Large intestine (tissue), 3 donors: ENCODE measurements around the gene HIGD2A. TPM values are rescaled to one million over a fixed set of nuclear protein-coding genes. Genes with fewer than 3 reads are reported as not detected.
"Not testable (repeated sequence)": the region's sequence is repeated elsewhere in the genome, so short reads cannot be mapped to it uniquely, and the experiment has no call there.

ENCODE experiments used
- DNase-seq, 2 donors: peaks; one replicate each; pipeline versions ENCODE4 v3.0.0 to v3.0.0-alpha.2; 2013
- H3K27ac ChIP-seq: one replicate; pipeline ENCODE4 v1.5.1; 2013; ENCODE audit warnings: low read length
- H3K27me3 ChIP-seq: 2 replicates; pipeline ENCODE4 v1.6.1; 2013; ENCODE audit warnings: low read length; ENCODE audit not compliant: control insufficient read depth, insufficient read depth
- H3K36me3 ChIP-seq: 2 replicates; pipeline ENCODE4 v1.6.1; 2013; ENCODE audit warnings: low read length; ENCODE audit not compliant: control insufficient read depth, insufficient read depth
- H3K4me1 ChIP-seq: one replicate; pipeline ENCODE4 v1.6.1; 2013; ENCODE audit warnings: low read length; ENCODE audit not compliant: control insufficient read depth, insufficient read depth
- H3K4me3 ChIP-seq: one replicate; pipeline ENCODE4 v1.5.1; 2013; ENCODE audit warnings: low read length
- H3K9me3 ChIP-seq: one replicate; pipeline ENCODE4 v1.6.1; 2013; ENCODE audit warnings: mild to moderate bottlenecking, low read depth, low read length, moderate library complexity; ENCODE audit not compliant: control insufficient read depth
- WGBS: methylation state at CpG from one replicate; pipeline ENCODE4 v1.1.5; 2013; ENCODE audit warnings: low lambda C conversion rate; ENCODE audit not compliant: insufficient coverage; 5-methylcytosine and 5-hydroxymethylcytosine counted together
- polyA plus RNA-seq: library from polyadenylated mRNA; unstranded; fragments of 120-200 nt; gene quantifications from one replicate; pipeline ENCODE4 v1.2.1, GENCODE V29; 2013

The HIGD2A gene
- polyA plus RNA-seq, 1 donor: 133 TPM

- H3K4me1 ChIP-seq: peaks cover 21% of the 10 kb centered on the region
- WGBS: no CpG with 5 or more reads among the region's 10 CpGs
- H3K4me3 ChIP-seq, H3K9me3 ChIP-seq, H3K27me3 ChIP-seq, DNase-seq, H3K27ac ChIP-seq: not testable (repeated sequence)
- peaks cover 50% of the 10 kb centered on the region for H3K36me3 ChIP-seq
Observed at GRCh38 chr5:176408252-176408573, 19.7 kb downstream of the HIGD2A start.

DNA sequence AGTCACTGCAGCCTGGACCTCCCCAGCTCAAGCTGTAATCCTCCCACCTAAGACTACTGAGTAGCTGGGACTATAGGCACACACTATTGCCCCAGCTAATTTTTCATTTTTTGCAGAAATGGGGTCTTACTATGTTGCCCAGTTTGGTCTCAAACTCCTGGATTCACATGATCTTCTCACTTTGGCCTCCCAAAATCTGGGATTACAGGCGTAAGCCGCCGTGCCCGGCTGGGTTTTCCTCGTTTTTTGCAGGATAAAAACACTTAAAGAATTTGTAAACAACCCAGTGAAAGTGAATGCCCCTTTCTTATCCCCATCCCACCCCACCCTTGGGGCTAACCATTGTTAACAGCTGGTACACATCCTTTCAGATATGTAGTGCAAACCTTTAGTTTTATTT lies 20.0 kb downstream of the HIGD2A start:
- peaks cover 51% of the 10 kb centered on the region for H3K36me3 ChIP-seq
- peaks cover 18% of the 10 kb centered on the region for H3K4me1 ChIP-seq
- H3K9me3 ChIP-seq: no peaks in the 10 kb centered on the region
- no peak overlapping the region for H3K4me3 ChIP-seq
- H3K27ac ChIP-seq: no peak overlapping the region
- DNase-seq: no peak
- WGBS: no CpG with 5 or more reads among the region's 5 CpGs
- H3K27me3 ChIP-seq: no peaks in the 10 kb centered on the region

GRCh38 chr5:176409765-176410164 lies 21.2 kb downstream of the HIGD2A start:
- no peaks in the 10 kb centered on the region for H3K9me3 ChIP-seq
- no peak overlapping the region for H3K4me3 ChIP-seq
- peaks cover 51% of the 10 kb centered on the region for H3K36me3 ChIP-seq
- DNase-seq: no peak
- H3K27ac ChIP-seq: no peak overlapping the region
- peaks cover 8% of the 10 kb centered on the region for H3K4me1 ChIP-seq
- no peaks in the 10 kb centered on the region for H3K27me3 ChIP-seq
- WGBS: 100% methylated on average over 1 of the region's 4 CpGs

GRCh38 chr5:176410486-176411180 lies 22.1 kb downstream of the HIGD2A start:
- no peak overlapping the region for H3K27ac ChIP-seq
- H3K4me1 ChIP-seq: peaks cover under 1% of the 10 kb centered on the region
- no CpG with 5 or more reads among the region's 5 CpGs for WGBS
- peaks cover 48% of the 10 kb centered on the region for H3K36me3 ChIP-seq
- H3K27me3 ChIP-seq: no peaks in the 10 kb centered on the region
- no peak for DNase-seq
- H3K9me3 ChIP-seq: no peaks in the 10 kb centered on the region
- no peak overlapping the region for H3K4me3 ChIP-seq

- no peaks in the 10 kb centered on the region for H3K9me3 ChIP-seq
- no peak for DNase-seq
- H3K36me3 ChIP-seq: peaks cover 28% of the 10 kb centered on the region
- no peaks in the 10 kb centered on the region for H3K27me3 ChIP-seq
- H3K4me1 ChIP-seq: peaks cover 12% of the 10 kb centered on the region
- no peak overlapping the region for H3K4me3 ChIP-seq
- H3K27ac ChIP-seq: no peak overlapping the region
- WGBS: no CpG with 5 or more reads among the region's 10 CpGs
Observed at GRCh38 chr5:176412517-176413254, 24.1 kb downstream of the HIGD2A start.

DNA sequence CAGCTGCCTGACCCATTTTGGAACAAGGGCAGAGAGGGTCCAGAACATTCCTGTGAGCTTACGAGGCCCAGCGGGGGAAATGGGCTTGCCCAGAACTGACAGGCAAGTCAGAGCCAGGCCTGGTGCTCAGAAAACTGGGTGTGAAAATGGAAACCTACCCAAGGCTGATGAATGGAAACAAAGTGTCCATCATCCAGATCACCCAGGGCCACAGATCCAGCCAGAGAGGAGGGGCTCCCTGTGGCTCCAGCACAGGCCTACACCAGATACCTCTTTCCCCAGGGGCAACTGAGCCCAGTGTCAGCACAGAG lies 24.7 kb downstream of the HIGD2A start:
- Histone ChIP-seq H3K27ac (no peak overlapping the region), H3K36me3 (peaks cover 24% of the 10 kb centered on the region), H3K4me3 (no peak overlapping the region), H3K9me3 (no peaks in the 10 kb centered on the region), H3K4me1 (peaks cover 17% of the 10 kb centered on the region), H3K27me3 (no peaks in the 10 kb centered on the region)
- no peak for DNase-seq
- no CpG with 5 or more reads among the region's 2 CpGs for WGBS

DNA sequence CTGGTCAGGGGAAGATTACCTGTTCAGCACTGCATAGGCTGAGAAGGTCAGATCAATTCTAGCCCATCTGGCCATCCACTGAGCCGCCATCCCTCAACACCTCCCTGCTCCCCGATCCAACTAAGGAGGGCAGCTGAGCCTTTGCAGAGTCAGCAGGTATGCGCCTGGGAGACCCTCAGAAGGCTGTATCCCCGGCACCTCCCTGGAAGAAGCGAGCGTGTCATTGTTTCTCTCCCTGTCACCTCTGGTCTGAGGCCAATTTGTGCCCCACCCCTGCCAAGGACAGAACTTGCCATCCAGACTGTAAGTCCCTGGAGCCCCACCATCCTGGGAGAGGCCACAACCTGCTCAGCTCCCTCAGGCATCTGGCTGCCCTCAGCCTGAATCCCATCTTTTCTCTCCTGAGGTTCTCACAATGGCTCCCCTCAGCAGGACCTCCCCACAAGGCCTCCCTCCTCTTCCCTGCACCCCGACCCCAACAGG lies 25.2 kb downstream of the HIGD2A start:
- no peaks in the 10 kb centered on the region for H3K27me3 ChIP-seq
- no CpG with 5 or more reads among the region's 7 CpGs for WGBS
- peaks cover 17% of the 10 kb centered on the region for H3K4me1 ChIP-seq
- peak overlapping the region; percentile 87 for H3K4me3 ChIP-seq
- H3K27ac ChIP-seq: no peak overlapping the region
- peaks cover 22% of the 10 kb centered on the region for H3K36me3 ChIP-seq
- DNase-seq: no peak
- H3K9me3 ChIP-seq: no peaks in the 10 kb centered on the region

DNA sequence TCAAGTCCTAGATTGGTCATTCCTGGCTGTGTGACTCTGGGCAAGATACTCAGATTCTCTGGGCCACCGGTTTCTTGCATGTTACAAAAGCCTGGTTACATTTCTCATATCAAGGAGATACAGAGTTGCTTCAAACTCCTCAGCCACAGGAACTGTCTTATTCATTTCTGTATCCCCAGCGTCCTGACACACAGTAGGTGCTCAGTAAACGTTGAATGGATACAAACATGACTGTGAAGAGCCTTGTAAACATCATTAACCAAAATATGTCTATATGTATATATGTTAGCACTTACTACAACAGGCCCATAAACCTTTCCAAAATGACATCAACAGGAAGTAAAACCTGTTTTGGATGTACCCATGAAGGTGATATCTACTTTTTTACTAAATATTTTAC lies 26.2 kb downstream of the HIGD2A start:
- Histone ChIP-seq H3K9me3 (no peaks in the 10 kb centered on the region), H3K36me3 (peaks cover 18% of the 10 kb centered on the region), H3K4me1 (peaks cover 17% of the 10 kb centered on the region), H3K27me3 (no peaks in the 10 kb centered on the region), H3K4me3 (peak overlapping the region; percentile 87), H3K27ac (no peak overlapping the region)
- 60% methylated on average over 2 of the region's 3 CpGs for WGBS
- no peak for DNase-seq

DNA sequence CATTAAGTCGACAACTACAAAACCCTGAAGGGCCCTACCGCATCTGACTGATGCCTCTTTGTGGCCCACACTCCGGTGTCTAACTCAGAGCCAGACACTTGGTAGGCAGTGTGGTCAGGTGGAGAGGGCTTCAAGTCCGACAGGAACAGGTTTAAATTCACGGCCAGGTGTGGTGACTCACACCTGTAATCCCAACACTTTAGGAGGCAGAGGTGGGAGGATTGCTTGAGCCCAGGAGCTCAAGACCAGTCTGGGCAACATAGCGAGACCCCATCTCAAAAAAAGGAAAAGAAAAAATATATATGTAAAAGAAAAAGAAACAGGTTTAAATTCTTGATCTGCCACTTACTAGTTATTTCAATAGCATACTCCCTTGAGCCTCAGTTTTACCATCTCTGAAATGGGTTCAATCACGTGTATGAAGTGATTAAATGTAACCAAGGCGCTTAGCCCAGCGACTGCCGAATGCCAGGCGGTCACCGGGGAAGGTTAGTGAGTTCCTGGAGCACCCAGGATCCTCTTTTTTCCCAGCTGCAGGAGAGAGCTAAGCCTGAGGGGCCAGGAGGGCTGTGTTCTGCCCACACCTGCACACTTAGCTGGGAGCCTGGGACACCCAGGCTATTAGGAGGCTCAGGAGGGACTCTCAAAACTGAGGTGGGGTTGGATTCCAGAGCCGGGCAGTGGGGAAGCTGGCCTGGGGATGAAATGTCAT lies 26.8 kb downstream of the HIGD2A start:
- Histone ChIP-seq H3K4me3 (peak overlapping the region; percentile 87), H3K4me1 (peaks cover 17% of the 10 kb centered on the region), H3K27ac (peak overlapping the region; percentile 77), H3K36me3 (peaks cover 12% of the 10 kb centered on the region), H3K9me3 (peaks cover 4% of the 10 kb centered on the region), H3K27me3 (no peaks in the 10 kb centered on the region)
- DNase-seq: no peak
- no CpG with 5 or more reads among the region's 13 CpGs for WGBS

GRCh38 chr5:176415952-176416924 lies 27.7 kb downstream of the HIGD2A start, which contains the start of gene CLTB:
TSS of gene CLTB (minus strand) at chr5:176416539. CDS start at chr5:176416363, 176 bp downstream.
- peaks cover 9% of the 10 kb centered on the region for H3K9me3 ChIP-seq
- H3K36me3 ChIP-seq: peaks cover 11% of the 10 kb centered on the region
- no CpG with 5 or more reads among the region's 107 CpGs for WGBS
- H3K4me1 ChIP-seq: peaks cover 17% of the 10 kb centered on the region
- H3K4me3 ChIP-seq: peak within 1 kb of the TSS; percentile 87
- H3K27me3 ChIP-seq: no peaks in the 10 kb centered on the region
- DNase-seq: peak; percentile 93 to 94
- peak within 1 kb of the TSS; percentile 92 for H3K27ac ChIP-seq
